HG03139 (cell line): Measurements from ENCODE around the gene RAB1A.
"Not testable (repeated sequence)": the region's sequence is repeated elsewhere in the genome, so short reads cannot be mapped to it uniquely, and the experiment has no call there.

Experiments
- ATAC-seq: cut with Tn5 transposase; IDR thresholded peaks from one replicate; pipeline ENCODE4 v1.9.1; 2021; ENCODE audit not compliant: unreplicated experiment

RAB1A gene

DNA sequence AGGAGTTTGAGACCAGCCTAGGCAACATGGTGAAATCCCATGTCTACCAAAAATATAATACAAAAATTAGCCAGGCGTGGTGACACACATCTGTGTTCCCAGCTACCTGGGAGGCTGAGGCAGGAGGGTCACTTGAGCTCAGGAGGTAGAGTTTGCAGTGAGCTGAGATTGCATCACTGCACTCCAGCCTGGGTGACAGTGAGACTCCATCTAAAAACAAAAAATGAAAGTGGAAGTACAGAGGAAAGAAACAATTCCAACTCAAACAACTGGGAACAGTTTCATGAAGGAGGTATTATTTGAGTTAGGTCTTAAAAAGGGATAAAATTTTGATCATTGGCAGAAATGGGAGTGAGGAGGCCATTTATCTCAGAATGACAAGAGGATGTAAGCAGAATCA, 6.3 kb upstream of the RAB1A start:
- no peak for ATAC-seq

DNA sequence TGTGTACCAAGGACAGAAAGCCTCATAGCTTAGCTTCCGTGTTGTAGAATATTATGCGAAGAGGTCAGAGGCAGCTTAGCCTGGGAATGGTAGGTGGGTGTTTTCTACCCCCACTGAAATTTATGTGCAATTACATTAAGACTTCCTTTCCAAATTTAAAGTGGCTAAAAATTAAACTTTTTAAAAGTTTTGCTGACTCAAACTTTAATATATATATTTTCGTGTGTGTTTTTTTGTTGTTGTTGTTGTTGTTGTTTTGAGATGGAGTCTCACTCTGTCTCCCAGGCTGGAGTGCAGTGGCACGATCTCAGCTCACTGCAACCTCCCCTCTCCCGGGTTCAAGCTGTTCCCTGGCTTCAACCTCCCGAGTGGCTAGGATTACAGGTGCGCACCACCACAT, 4.3 kb upstream of the RAB1A start:
- ATAC-seq: no peak

DNA sequence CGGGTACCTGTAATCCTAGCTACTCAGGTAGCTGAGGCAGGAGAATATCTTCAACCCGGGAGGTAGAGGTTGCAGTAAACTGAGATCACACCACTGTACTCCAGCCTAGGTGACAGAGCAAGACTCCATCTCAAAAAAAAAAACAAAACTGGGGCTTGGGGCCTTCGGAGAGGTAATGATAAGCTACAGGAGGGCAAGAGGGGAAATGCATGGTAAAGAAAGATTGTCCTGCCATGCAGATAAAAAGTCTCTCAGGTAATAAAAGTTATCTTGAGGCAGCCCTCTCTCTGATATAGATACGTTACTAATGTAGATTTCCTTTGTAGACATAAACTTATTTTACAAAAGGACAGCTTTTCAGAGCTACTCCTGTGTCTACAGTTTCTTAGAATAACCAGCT, 3.7 kb upstream of the RAB1A start:
- ATAC-seq: no peak

DNA sequence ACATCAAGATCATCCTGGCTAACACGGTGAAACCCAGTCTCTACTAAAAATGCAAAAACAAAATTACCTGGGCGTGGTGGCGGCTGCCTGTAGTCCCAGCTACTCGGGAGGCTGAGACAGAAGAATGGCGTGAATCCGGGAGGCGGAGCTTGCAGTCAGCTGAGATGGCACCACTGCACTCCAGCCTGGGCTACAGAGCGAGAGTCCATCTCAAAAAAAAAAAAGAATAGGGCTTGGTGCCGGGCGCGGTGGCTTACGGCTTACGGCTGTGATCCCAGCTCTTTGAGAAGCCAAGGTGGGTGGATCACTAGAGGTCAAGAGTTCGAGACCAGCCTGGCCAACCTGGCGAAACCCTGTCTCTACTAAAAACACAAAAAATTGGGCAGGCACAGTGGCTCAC, 3.0 kb upstream of the RAB1A start:
- ATAC-seq: not testable (repeated sequence)

DNA sequence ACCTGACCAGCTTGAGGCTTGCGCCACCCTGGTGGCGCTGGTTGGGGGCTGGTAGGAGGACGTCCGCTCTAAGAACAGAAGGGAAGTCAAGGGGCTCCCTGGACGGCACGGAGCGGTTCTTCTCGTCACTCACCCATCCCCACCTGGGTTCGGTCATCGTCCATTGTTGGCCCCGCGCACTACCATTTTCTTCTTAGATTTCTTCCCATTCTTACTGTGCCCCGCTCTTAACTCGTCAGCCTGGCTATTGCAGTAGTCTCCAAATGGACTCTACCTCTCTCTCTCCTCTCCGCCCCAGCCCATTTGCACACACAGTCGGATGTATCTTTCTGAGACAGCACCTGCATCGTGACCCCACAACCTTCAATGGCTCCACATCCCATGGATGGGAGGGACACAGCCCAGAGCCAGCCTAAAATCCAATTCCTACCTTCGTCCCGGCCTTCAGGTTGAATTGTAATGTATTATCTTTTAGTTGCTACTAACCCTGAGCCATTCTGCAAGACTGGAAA, 814 bp upstream of the RAB1A start:
- ATAC-seq: peak; percentile 14

DNA sequence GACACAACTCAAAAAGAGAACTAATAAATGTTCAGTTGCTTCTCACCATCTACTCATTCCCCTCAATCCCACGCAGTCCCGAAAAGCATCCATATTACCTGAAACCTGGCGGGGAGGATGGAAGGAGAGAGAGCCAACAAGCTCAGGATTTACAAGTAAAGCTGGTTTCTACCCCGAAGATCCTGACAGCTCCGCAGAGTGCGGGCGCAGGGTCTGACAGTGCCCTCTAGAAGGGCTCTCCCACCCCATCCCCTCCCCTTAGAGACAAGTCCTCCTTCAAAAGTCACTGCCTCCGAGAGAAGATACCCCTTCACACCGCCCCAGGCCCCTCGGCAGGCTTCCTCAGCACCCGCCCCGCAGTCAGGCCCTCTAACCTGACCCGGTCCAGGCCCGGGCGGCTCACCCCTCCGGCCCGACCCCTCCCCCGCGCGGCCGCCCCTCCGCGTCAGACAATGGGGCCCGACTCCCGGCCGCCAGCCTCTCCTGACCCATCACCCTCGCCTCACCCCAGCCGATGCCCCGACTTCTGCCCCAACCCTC, 550 bp downstream of the RAB1A start:
- ATAC-seq: peak; percentile 4

DNA sequence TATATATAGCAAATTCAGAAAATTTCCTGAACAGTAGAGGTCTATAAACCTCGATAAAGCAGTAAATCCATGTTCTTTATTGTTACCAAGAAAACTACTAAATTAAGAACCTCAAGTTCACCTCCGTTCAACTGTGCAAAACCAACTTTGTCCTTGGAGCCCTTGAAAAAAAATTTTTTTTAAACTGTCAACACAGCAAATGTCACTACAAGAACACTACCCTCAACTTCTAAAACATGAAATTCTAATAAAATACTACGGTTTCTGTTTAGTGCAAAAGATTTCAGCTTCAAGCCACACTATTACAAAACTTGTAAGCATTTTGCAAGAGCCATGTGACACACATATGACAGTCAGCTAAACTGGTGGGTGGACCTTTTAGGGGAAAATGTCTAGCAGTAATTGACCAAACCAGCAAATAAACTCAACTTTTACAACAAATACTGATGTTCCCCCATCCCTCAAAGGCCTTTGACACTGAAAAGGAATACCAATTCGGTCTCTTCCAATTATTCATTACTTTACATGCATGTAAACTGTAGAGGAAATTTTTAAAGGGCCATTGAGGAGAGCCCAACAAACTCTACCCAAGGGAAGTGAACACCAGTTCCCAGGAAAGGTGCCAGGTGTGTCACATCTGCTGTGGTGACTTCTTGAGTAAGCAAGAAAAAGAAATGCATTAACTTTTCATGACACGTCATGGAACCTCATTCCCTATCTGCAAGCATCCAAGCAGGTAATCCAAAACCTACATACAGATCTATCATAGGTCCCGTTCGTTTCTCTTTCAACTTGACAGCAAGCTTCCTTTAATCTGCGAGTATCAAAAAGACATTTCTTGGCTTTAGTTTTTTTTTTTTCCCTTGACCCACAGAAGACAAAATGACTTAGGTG, 1.4 kb downstream of the RAB1A start:
- ATAC-seq: no peak

DNA sequence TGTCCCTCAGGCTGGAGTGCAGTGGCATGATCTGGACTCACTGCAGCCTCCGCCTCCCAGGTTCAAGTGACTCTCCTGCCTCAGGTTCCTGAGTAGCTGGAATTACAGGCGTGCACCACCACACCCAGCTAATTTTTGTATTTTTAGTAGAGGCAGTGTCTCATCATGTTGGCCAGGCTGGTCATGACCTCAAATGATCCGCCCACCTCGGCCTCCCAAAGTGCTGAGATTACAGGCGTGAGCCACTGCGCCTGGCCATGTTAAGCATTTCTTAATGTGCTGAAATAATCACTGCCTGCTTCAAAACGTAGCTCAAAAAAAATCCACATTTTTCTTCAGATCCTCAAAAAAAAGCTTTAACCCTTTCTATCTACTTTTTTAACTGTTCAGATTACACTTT, 4.4 kb downstream of the RAB1A start:
- ATAC-seq: not testable (repeated sequence)

DNA sequence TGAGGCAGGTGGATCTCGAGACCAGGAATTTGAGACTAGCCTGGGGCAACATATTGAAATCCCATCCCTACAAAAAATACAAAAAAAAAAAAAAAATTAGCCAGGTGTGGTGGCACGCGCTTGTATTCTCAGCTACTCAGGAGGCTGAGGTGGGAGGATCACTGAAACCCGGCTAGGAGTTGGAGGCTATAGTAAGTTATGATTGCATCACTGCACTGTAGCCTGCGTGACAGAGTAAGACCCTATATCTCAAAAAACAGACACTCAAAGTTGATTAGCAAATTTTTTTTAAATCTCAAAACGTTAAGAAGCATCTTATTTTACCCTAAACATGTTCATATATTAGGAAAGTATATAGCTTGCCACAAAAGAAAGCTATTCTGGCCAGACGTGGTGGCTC, 7.6 kb downstream of the RAB1A start:
- no peak for ATAC-seq

DNA sequence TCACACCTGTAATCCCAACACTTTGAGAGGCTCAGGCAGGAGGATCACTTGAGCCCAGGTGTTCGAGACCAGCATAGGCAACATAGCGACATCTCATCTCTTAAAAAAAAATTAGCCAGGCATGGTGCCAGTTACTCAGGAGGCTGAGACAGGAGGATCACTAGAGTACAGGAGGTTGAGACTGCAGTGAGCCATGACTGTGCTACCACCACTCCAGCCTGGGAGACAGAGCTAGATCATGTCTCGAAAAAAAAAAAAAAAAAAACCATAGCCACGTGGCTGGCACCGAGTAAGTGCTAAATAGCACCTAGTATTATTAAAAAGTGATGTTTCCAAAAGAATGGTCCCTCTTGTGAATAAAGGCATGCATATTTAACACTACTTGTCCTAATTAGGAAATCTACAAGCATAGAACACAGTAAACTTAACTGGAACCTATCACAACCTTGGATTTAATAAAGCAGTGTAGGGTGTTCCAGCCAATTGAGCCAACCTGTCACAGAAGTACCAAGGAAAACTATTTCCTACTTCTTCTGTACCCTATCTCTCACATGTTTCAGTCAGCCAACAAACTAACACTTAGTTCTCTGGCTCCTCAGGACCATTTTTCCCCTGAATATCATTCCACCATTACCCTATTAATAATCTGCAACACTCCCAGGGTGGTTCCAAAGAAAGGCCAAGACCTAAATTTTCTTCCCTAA, 8.8 kb downstream of the RAB1A start:
- no peak for ATAC-seq

DNA sequence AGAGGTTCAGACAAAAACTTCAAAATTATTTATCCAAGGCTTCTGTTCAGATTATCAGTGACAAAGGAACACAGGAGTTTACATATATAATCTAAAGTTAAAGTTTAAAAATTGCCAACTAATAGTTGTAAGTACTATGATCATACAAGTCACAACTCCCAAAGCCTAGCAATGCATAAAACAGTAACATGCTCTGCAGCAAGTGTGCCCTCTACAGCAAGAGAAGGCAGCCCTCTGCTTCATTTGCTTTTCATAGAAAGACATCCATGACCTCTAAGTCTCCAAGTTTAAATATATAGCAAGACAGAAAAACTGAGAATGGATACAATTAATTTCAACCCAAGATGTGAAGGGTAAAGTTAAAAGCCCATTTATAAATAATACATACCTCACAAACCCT, 13.3 kb downstream of the RAB1A start:
- ATAC-seq: no peak

DNA sequence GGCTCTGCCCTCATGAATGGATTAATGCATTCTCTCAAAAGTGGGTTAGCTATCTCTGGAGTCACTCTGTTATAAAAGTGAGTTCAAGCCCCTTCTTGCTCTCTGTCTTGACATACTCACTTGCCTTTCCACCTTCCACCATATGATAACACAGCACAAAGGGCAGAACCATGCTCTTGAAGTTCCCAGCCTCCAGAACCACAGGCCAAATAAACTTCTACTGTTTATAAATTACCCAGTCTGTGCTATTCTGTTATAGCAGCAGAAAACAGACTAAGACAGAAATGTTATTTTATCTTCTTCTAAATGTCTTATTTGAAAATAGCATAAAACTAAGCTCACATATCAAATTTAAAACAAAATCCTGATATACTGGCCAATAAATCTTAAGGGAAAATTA, 15.0 kb downstream of the RAB1A start:
- ATAC-seq: no peak

DNA sequence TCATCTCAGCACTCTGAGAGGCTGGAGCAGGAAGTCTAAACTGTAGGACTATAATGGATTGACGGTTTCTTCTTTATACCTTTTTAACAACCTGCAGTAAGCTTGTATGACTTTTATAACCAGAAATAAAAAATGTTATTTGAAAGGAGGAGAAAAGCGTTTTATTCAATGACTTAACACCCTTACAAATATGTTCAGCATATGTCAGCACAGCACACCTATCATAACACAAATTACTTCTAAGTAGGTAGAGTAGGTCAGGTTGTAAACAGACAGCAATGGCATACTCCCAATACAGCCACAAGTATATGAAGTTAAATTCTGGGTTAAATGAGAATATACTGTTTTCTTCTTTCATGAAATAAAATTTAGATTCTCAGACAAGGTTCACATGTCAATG, 16.1 kb downstream of the RAB1A start:
- no peak for ATAC-seq

DNA sequence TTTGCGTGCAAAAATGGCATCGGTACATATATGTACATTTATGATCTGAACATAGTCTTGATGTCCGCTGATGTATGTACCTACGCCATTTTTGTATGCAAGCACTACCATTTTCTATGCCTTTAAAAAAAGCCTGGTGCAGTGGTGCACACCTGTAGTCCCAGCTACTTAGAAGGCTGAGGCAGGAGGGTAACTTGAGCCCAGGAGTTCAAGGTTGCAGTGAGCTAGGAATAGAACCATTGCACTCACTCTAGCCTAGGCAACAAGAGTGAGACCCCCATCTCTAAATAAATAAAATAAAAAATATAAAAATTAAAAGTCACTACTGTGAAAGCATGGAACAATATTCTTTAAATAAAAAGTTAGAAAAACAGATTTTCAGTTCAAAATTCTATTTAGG, 16.7 kb downstream of the RAB1A start:
- ATAC-seq: no peak

DNA sequence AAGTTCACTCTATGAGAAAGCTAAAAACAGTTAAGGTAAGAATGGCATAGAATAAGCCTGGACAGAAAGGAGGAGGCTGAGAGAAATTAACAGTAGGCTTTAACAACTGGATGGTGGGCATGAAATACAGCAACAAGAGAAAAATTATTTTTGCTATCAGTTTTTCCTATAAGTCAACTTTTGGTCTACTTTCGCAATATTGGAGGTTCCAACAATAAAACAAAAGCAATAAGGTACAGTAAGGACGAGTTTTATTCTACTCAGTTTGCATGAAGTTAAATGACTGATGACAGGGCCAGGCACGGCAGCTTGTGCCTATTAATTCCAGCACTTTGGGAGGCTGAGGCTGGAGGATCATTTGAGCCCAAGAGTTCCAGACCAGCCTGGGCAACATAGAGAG, 17.3 kb downstream of the RAB1A start:
- ATAC-seq: no peak

DNA sequence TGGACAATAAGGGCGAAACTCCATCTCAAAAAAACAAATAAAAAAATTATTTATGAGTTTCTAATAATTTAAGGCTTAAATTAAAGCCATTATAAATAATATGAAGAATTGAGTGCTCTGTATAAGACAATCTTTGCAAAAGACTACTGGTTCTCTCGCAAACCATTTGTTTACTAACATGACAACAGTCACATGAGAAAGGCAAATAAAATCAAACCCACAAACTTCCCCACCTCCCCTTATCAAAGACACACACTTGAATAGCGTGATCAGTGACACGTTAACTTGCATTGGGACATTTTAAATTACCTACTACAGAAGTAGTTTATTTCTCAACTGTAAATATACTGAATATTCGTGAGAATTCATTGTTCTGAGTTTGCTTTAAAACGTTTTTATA, 21.1 kb downstream of the RAB1A start:
- ATAC-seq: no peak

DNA sequence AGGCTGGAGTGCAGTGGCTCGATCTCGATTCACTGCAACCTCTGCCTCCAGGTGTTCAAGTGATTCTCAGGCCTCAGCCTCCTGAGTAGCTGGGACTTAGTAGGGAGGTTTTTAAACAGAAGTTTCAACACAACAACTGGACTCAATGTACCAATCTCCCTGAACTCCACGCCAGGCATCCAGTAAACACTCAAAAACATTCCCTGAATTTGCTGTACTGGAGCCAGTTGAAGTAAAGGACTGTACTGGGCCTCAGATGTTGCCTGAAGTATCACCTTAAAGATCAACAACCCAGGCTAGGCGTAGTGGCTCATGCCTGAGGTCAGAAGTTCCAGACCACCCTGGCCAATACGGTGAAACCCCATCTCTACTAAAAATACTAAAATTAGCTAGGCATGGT, 22.4 kb downstream of the RAB1A start:
- ATAC-seq: no peak

DNA sequence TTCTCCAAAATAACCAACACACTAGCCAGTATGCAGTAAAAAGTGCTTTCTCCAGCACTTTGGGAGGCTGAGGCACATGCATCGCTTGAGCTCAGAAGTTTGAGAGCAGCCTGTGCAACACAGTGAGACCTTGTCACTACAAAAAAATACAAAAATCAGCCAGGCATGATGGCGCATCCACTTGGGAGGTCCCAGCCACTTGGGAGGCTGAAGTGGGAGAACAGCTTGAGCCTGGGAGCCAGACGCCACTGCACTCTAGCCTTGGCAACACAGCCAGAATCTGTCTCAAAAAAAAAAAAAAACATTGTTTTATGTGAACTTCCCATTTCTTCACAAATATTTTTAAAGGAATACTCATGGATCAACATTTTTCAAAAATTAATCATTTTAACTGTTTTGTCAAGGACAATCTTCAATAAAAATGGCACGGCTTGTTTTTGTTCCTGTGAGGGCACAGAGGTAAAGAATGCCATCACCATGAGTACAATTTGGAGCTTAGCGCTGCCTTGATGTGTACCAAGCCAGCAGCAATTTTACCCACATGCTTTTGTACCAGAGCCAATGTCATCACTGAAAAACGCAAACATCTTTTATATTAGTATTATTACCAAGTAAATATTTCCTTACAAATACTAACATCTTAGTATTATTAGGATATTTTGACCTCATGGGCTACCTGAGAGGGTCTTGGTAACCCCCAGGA, 26.7 kb downstream of the RAB1A start:
- ATAC-seq: no peak

DNA sequence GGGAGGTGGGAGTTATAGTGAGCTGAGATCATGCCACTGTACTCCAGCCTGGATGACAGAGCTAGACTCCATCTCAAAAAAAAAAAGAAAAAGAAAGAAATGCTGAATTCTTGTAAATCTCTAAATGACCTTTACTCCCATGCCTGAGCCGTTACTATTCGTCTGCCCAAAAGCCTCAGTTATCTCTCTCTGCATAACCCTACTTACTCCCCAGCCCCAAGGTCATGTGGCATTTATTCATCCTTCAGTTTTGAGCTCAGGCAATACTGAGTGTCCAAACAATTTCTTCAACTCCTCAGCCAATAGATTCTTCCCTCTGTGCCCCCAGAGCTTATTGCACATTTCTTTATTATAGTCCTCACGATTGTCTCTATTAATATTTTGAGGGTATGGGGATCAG, 28.8 kb downstream of the RAB1A start:
- ATAC-seq: no peak

DNA sequence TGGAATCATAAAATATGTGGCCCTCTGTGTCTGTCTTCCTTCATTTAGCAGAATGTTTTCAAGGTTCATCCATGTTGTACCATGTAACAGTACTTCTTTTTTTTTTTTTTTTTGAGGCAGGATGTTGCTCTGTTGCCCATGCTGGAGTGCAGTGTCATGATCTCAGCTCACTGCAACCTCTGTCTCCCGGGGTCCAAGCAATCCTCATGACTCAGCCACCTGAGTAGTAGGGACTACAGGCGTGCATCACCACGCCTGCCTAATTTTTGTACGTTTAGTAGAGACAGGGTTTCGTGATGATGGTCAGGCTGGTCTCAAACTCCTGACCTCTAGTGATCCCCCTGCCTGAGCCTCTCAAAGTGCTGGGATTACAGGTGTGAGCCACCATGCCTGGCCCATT, 31.2 kb downstream of the RAB1A start:
- no peak for ATAC-seq

DNA sequence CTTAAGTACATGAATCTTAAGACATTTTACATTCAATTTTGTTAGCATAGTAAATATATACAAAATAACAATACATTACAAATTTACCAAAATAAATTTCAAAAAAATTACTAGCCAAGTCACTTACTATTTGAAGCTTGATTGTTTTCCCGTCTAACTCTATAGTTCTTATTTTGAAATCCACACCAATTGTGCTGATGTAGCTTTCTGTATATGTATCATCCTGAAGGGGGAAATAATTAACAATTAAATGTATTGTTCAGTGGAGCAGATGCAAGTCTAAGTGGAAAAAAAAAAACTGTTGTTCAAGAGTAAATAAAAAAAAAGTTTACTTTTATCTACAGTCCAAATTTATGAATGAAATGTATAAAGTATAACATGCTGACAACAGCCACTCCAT, 32.1 kb downstream of the RAB1A start:
- no peak for ATAC-seq
